ENCODE results near the gene FOXN1. TPM values are rescaled to one million over a fixed set of nuclear protein-coding genes. Genes with fewer than 3 reads are reported as not detected.
A peak's percentile ranks its signal among the peaks of the same experiment; 100 is the strongest.

FOXN1 gene
- total and polyA plus RNA-seq, 10 of the 15 experiments (the other 5 are each of a cell fraction or from before 2014, with no cell fraction given): not detected

DNA sequence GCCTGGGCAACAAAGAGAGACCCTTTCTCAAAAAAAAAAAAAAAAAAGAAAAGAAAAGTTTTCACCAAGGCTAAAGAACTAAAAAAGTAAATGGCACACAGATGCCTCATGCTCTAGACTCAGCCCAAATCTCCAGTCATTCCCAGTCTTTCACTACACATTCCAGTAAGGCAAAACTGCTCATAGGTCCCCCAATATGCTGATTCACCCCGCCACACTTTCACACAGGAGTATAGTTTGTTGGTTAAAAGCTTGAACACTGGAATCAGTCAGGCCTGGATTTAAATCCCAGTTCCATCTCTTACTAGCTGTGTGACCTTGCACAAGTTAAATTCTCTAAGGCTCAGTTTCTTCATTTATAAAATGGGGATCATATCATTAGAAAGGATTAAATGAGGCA lies 63.3 kb downstream of the FOXN1 start:
- Histone ChIP-seq H3K79me2 (ENCODE audit: control insufficient read depth, insufficient read depth, low read length) (peaks cover 70% of the 10 kb centered on the region), H2AFZ (ENCODE audit: control insufficient read depth, low read depth, low read length) (no peak overlapping the region), H3K27me3 (replicated peaks in 1 of 2; ENCODE audit: control insufficient read depth in 2 of 2, insufficient read depth in 2 of 2, low read length in 1 of 2) (no peaks in the 10 kb centered on the region), H4K20me1 (ENCODE audit: control insufficient read depth, insufficient read depth) (no peaks in the 10 kb centered on the region), H3K4me2 (ENCODE audit: control insufficient read depth, insufficient read depth) (peak overlapping the region; percentile 81), H3K4me3 (peak overlapping the region; percentile 90), H3K9ac (ENCODE audit: control insufficient read depth, insufficient read depth, low read length) (no peak overlapping the region), H3K9me3 (replicated peaks; ENCODE audit: control insufficient read depth, insufficient read depth, low read length) (no peaks in the 10 kb centered on the region), H3K36me3 (ENCODE audit: control insufficient read depth in 2 of 2, insufficient read depth in 2 of 2, low read length in 1 of 2) (peaks cover 0 to 9% of the 10 kb centered on the region in 2 experiments; a peak in 2 of 4 replicates), H3K27ac (ENCODE audit: control insufficient read depth, insufficient read depth) (no peak overlapping the region), H3K4me1 (ENCODE audit: control insufficient read depth, insufficient read depth, low read length) (peaks cover 15% of the 10 kb centered on the region)
- TSS peak; percentile 67 for BruUV-seq (replicated peaks)
- ChIA-PET RAD21 (ENCODE audit: unreplicated experiment) (interaction anchor here (0.7 to 7.1 kb wide), 4 partner anchors 10 to 29 kb away, joined by 3 to 102 read pairs (median 14); partner anchors contain the start of genes SPAG5 and UNC119), CTCF (interaction anchor here (1.0 to 6.6 kb wide), 7 partner anchors 7 to 78 kb away, joined by 3 to 83 read pairs (median 8); partner anchors contain the start of genes ALDOC, RSKR and UNC119), SMC1A (ENCODE audit: uncharacterized antibody, unreplicated experiment) (interaction anchor here (0.6 to 8.3 kb wide), 5 partner anchors 11 to 26 kb away, joined by 3 to 89 read pairs (median 3); no protein-coding TSS in a partner anchor), POLR2A (interaction anchor here (0.6 to 9.9 kb wide), 9 partner anchors 10 to 527 kb away, joined by 3 to 148 read pairs (median 7); partner anchors contain the start of genes SPAG5 and UNC119)
- in situ Hi-C loops (cut with MboI): loop anchor here (25.0 kb wide), 1 partner anchor 1082 kb away; no protein-coding TSS in a partner anchor
- intact Hi-C loops (cut with micrococcal nuclease; ENCODE audit: unreplicated experiment): no loop called here
- no peak for DNase-seq (ENCODE audit: low read depth, low spot score)
- ATAC-seq: no peak
- 89% methylated on average over 1 of the region's 1 CpG for WGBS (ENCODE audit: insufficient coverage, insufficient replicate concordance, low lambda C conversion rate, missing lambda C conversion rate)
- TF ChIP-seq ETV6 (conservative IDR thresholded peaks at IDR 0.05 in 1 of 2, IDR thresholded peaks at IDR 0.05 in 1 of 2; ENCODE audit: borderline replicate concordance in 1 of 2, low read depth in 1 of 2): no peak
- TF ChIP-seq HCFC1 (IDR thresholded peaks at IDR 0.05; ENCODE audit: low read length): no peak
- TF ChIP-seq CREB1 (IDR thresholded peaks at IDR 0.05; ENCODE audit: low read depth): no peak
- no peak for TF ChIP-seq KLF5 (IDR thresholded peaks at IDR 0.05; ENCODE audit: partially characterized antibody)
- no peak for TF ChIP-seq ZNF217 (IDR thresholded peaks at IDR 0.05)
- TF ChIP-seq SIX5 (IDR thresholded peaks at IDR 0.05; ENCODE audit: low read depth, low read length, severe bottlenecking): no peak
- no peak for TF ChIP-seq IKZF2 (IDR thresholded peaks at IDR 0.05)
- no peak for TF ChIP-seq BMI1 (IDR thresholded peaks at IDR 0.05; ENCODE audit: borderline replicate concordance)
- TF ChIP-seq RBBP5 (conservative IDR thresholded peaks at IDR 0.05): no peak
- no peak for TF ChIP-seq NFYA (IDR thresholded peaks at IDR 0.05; ENCODE audit: borderline replicate concordance, low read depth, low read length)
- TF ChIP-seq SKIL (IDR thresholded peaks at IDR 0.05; ENCODE audit: low read depth, poor library complexity, severe bottlenecking): no peak
- FAIRE-seq: no peak

All from GM12878 (cell line).